Suprapubic skin (tissue), 4 donors: Measurements from ENCODE around the gene ZNF205. TPM values are rescaled to one million over a fixed set of nuclear protein-coding genes. Genes with fewer than 3 reads are reported as not detected.

Source experiments
- DNase-seq, 2 donors: peaks; one replicate each; pipeline ENCODE4 v3.0.0-alpha.2; 2019; ENCODE audit warnings: low spot score in 2 of 2
- H3K27ac ChIP-seq: fragments of 200-600 bp; sonication (generic); one replicate; pipeline ENCODE4 v1.5.1; 2019
- H3K27me3 ChIP-seq: fragments of 200-600 bp; sonication (generic); one replicate; pipeline ENCODE4 v1.5.1; 2019
- H3K36me3 ChIP-seq: fragments of 200-600 bp; sonication (generic); one replicate; pipeline ENCODE4 v1.5.1; 2019
- H3K4me1 ChIP-seq: fragments of 200-600 bp; sonication (generic); one replicate; pipeline ENCODE4 v1.5.1; 2019
- H3K4me3 ChIP-seq: fragments of 200-600 bp; sonication (generic); one replicate; pipeline ENCODE4 v1.5.1; 2019; ENCODE audit warnings: mild to moderate bottlenecking
- H3K9me3 ChIP-seq: fragments of 200-600 bp; sonication (generic); one replicate; pipeline ENCODE4 v1.5.1; 2019
- CTCF ChIP-seq, 2 donors: fragments of 200-600 bp in 1 of 2; fragments of 450-650 bp in 1 of 2; sonication (generic) in 1 of 2; IDR thresholded peaks; one replicate each; pipeline ENCODE4 v1.5.1; 2016 to 2019; ENCODE audit warnings: antibody characterized with exemption in 2 of 2, mild to moderate bottlenecking in 1 of 2, moderate library complexity in 1 of 2
- EP300 ChIP-seq: sonication (generic); formaldehyde crosslinking; IDR thresholded peaks from one replicate; pipeline ENCODE4 v1.6.1; 2017; ENCODE audit warnings: antibody characterized with exemption
- POLR2A ChIP-seq, 2 donors: fragments of 450-650 bp; IDR thresholded peaks; one replicate each; pipeline ENCODE4 v1.6.1; 2017; ENCODE audit warnings: antibody characterized with exemption in 2 of 2, mild to moderate bottlenecking in 2 of 2, moderate library complexity in 2 of 2
- POLR2AphosphoS5 ChIP-seq, 3 donors: sonication (generic); formaldehyde crosslinking; IDR thresholded peaks; one replicate each; pipeline ENCODE4 v1.6.1; 2017; ENCODE audit warnings: antibody characterized with exemption in 3 of 3
- WGBS: methylation state at CpG from one replicate; pipeline ENCODE4 v1.1.5; 2018; 5-methylcytosine and 5-hydroxymethylcytosine counted together
- total RNA-seq, 4 donors: library from RNA; depleted of rRNA; stranded (reverse); fragments of >200 nt; gene quantifications; one replicate each; pipeline ENCODE4 v1.1.0, GENCODE V29; 2016

Gene ZNF205
- total RNA-seq, 4 donors from 2014 or later: 18.3 to 22.5 (median 20.9) TPM

- Histone ChIP-seq H3K4me1 (peaks cover 10% of the 10 kb centered on the region), H3K36me3 (peaks cover 23% of the 10 kb centered on the region), H3K9me3 (no peaks in the 10 kb centered on the region), H3K27ac (no peak overlapping the region), H3K27me3 (no peaks in the 10 kb centered on the region), H3K4me3 (no peak overlapping the region)
- no CpG with 5 or more reads among the region's 12 CpGs for WGBS
- no peak for DNase-seq
- TF ChIP-seq CTCF (IDR thresholded peaks at IDR 0.05) (no peak), POLR2A (IDR thresholded peaks at IDR 0.05) (no peak), POLR2AphosphoS5 (IDR thresholded peaks at IDR 0.05) (no peak), EP300 (no peak)
These were observed 33.3 kb downstream of the ZNF205 start for GRCh38 chr16:3145660-3146059.

- peaks cover 7% of the 10 kb centered on the region for H3K36me3 ChIP-seq
- 95% methylated on average over 4 of the region's 16 CpGs for WGBS
- DNase-seq: no peak
- H3K27me3 ChIP-seq: no peaks in the 10 kb centered on the region
- H3K4me1 ChIP-seq: peaks cover 23% of the 10 kb centered on the region
- H3K27ac ChIP-seq: no peak overlapping the region
- no peaks in the 10 kb centered on the region for H3K9me3 ChIP-seq
- no peak overlapping the region for H3K4me3 ChIP-seq
- TF ChIP-seq EP300 (no peak), POLR2AphosphoS5 (IDR thresholded peaks at IDR 0.05) (no peak), CTCF (IDR thresholded peaks at IDR 0.05) (no peak), POLR2A (IDR thresholded peaks at IDR 0.05) (no peak)
These were observed 34.8 kb downstream of the ZNF205 start for GRCh38 chr16:3147046-3147756.

- no peak overlapping the region for H3K27ac ChIP-seq
- H3K36me3 ChIP-seq: peaks cover 2% of the 10 kb centered on the region
- H3K4me1 ChIP-seq: peaks cover 28% of the 10 kb centered on the region
- H3K4me3 ChIP-seq: no peak overlapping the region
- WGBS: 98% methylated on average over 5 of the region's 5 CpGs
- H3K9me3 ChIP-seq: no peaks in the 10 kb centered on the region
- H3K27me3 ChIP-seq: no peaks in the 10 kb centered on the region
- TF ChIP-seq POLR2A (IDR thresholded peaks at IDR 0.05) (no peak), EP300 (no peak), CTCF (IDR thresholded peaks at IDR 0.05) (no peak), POLR2AphosphoS5 (IDR thresholded peaks at IDR 0.05) (no peak)
- DNase-seq: no peak
These were observed 35.3 kb downstream of the ZNF205 start for GRCh38 chr16:3147757-3148104.

GRCh38 chr16:3148256-3149192 lies 36.1 kb downstream of the ZNF205 start:
- H3K27me3 ChIP-seq: no peaks in the 10 kb centered on the region
- no peaks in the 10 kb centered on the region for H3K9me3 ChIP-seq
- H3K36me3 ChIP-seq: no peaks in the 10 kb centered on the region
- DNase-seq: no peak
- TF ChIP-seq EP300: no peak
- no peak for TF ChIP-seq POLR2AphosphoS5 (IDR thresholded peaks at IDR 0.05)
- no peak for TF ChIP-seq POLR2A (IDR thresholded peaks at IDR 0.05)
- no peak for TF ChIP-seq CTCF (IDR thresholded peaks at IDR 0.05)
- H3K4me1 ChIP-seq: peaks cover 28% of the 10 kb centered on the region
- WGBS: 96% methylated on average over 11 of the region's 13 CpGs
- no peak overlapping the region for H3K4me3 ChIP-seq
- no peak overlapping the region for H3K27ac ChIP-seq

GRCh38 chr16:3149193-3149530 lies 36.8 kb downstream of the ZNF205 start:
- WGBS: 100% methylated on average over 1 of the region's 6 CpGs
- Histone ChIP-seq H3K27ac (peak overlapping the region; percentile 82), H3K36me3 (no peaks in the 10 kb centered on the region), H3K27me3 (no peaks in the 10 kb centered on the region), H3K4me3 (peak overlapping the region; percentile 61), H3K4me1 (peaks cover 28% of the 10 kb centered on the region), H3K9me3 (no peaks in the 10 kb centered on the region)
- DNase-seq: no peak
- TF ChIP-seq POLR2A (IDR thresholded peaks at IDR 0.05): no peak
- TF ChIP-seq POLR2AphosphoS5 (IDR thresholded peaks at IDR 0.05): no peak
- TF ChIP-seq CTCF (IDR thresholded peaks at IDR 0.05): no peak
- no peak for TF ChIP-seq EP300
